ENCODE measurements around the gene EIF2B4. TPM values are rescaled to one million over a fixed set of nuclear protein-coding genes. Genes with fewer than 3 reads are reported as not detected.

EIF2B4 gene
- total and polyA plus RNA-seq, 9 of the 15 experiments (the other 6 are each of a cell fraction or from before 2014, with no cell fraction given): 29.7 to 80.3 (median 58.9) TPM

DNA sequence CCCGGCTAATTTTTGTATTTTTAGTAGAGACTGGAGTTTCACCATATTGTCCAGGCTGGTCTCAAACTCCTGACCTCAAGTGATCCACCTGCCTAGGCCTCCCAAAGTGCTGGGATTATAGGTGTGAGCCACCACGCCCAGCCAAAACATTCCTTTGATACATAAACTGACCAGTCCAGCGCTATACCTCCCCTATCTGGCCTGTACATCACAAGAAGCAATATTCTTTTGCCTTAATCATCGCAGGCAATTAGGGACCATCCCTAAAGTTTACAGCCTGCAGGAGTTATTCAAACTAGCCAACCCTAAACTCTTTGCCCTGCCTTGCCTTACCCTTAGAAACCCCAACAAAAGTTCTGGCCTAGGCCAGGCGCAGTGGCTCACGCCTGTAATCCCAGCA is 46.0 kb upstream of the EIF2B4 start:
- no peak overlapping the region for H3K27ac ChIP-seq (ENCODE audit: extremely low read depth, low read depth, low read length)
- BruUV-seq (replicated peaks): no TSS peak
- H3K9me3 ChIP-seq (replicated peaks; ENCODE audit: control insufficient read depth, insufficient read depth, low read depth, low read length): no peaks in the 10 kb centered on the region
- WGBS (ENCODE audit: insufficient coverage, low coverage, missing lambda C conversion rate): 41% methylated on average over 6 of the region's 6 CpGs
- no peak overlapping the region for H3K4me3 ChIP-seq
- H3K9ac ChIP-seq (ENCODE audit: insufficient read depth in 1 of 2, low read depth in 2 of 2, low read length in 2 of 2): no peak overlapping the region
- H2AFZ ChIP-seq (ENCODE audit: low read depth, low read length): 0 out of 2 replicates have a peak overlapping the region, but pooled peaks have one; percentile 32
- intact Hi-C loops (cut with micrococcal nuclease): no loop called here
- no peak overlapping the region for H3K4me2 ChIP-seq (ENCODE audit: insufficient read depth, low read length)
- TF ChIP-seq BCOR (IDR thresholded peaks at IDR 0.05): 0 out of 2 replicates have a peak, but pooled peaks have one; percentile 26
- no peak for TF ChIP-seq ZBED1 (IDR thresholded peaks at IDR 0.05)
- TF ChIP-seq, protein P1, sequence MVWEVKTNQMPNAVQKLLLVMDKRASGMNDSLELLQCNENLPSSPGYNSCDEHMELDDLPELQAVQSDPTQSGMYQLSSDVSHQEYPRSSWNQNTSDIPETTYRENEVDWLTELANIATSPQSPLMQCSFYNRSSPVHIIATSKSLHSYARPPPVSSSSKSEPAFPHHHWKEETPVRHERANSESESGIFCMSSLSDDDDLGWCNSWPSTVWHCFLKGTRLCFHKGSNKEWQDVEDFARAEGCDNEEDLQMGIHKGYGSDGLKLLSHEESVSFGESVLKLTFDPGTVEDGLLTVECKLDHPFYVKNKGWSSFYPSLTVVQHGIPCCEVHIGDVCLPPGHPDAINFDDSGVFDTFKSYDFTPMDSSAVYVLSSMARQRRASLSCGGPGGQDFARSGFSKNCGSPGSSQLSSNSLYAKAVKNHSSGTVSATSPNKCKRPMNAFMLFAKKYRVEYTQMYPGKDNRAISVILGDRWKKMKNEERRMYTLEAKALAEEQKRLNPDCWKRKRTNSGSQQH (CRISPR knock-in tag; IDR thresholded peaks at IDR 0.05): no peak
- ATAC-seq (no peak; the same call in 2 of the 3 replicates), DNase-seq (ENCODE audit: extremely low read depth in 1 of 4, low spot score in 3 of 4) (no peak), FAIRE-seq (no peak)
- no peaks in the 10 kb centered on the region for H3K9me1 ChIP-seq (ENCODE audit: control insufficient read depth, insufficient read depth, low read length)
- in situ Hi-C loops (cut with MboI): no loop called here
- no peaks in the 10 kb centered on the region for H4K20me1 ChIP-seq (replicated peaks; ENCODE audit: control insufficient read depth, insufficient read depth, low read length)
- 0 out of 5 replicates have a peak, but pooled peaks cover 0 to 3% of the 10 kb centered on the region in 2 experiments for H3K4me1 ChIP-seq (replicated peaks in 1 of 2; ENCODE audit: control insufficient read depth in 2 of 2, insufficient read depth in 2 of 2, low read length in 2 of 2)
- no peaks in the 10 kb centered on the region for H3K27me3 ChIP-seq (ENCODE audit: control insufficient read depth in 2 of 2, insufficient read depth in 2 of 2, low read length in 2 of 2)
- no peaks in the 10 kb centered on the region for H3K79me2 ChIP-seq (ENCODE audit: control insufficient read depth, insufficient read depth, low read length)
- ChIA-PET CTCF (ENCODE audit: low intra/inter-chr PET ratio) (no interaction called here), POLR2A (no interaction called here)
- no peaks in the 10 kb centered on the region for H3K36me3 ChIP-seq (ENCODE audit: control insufficient read depth, insufficient read depth, low read length)

DNA sequence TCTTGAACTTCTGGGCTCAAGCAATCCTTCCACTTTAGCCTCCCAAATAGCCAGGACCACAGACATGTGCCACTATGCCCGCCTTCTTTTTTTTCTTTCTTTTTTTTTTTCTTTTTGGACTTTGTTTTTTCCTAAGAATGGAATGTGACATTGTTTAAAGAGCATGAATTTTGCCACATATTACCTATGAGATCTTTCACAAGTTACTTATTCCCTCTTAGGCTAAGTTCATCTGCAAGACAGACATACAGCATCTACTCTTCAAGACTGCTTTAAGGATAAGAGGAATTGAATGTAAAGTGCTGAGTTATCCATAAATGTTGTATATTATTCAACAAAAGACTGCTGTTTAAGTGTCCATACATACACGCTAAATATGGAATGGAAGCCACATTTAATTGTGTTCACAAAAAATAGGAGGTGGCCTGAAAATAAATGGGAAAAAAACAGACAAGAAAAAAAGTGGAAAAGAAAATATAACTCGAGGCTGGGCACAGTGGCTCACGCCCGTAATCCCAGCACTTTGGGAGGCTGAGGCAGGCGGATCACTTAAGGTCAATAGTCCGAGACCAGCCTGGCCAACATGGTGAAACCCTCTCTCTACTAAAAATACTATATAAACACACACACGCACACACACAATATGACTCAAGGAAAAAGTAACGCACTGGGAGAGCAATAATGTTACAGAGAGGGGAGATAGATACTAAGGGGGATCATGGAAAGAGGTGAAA is 42.4 kb upstream of the EIF2B4 start:
- ChIA-PET CTCF (ENCODE audit: low intra/inter-chr PET ratio) (no interaction called here), POLR2A (interaction anchor here (0.6 kb wide), 1 partner anchor 271 kb away, joined by 4 read pairs; no protein-coding TSS in a partner anchor)
- peaks cover 1% of the 10 kb centered on the region; the same call in 1 of the 3 replicates for H3K36me3 ChIP-seq (ENCODE audit: control insufficient read depth, insufficient read depth, low read length)
- H3K9me3 ChIP-seq (replicated peaks; ENCODE audit: control insufficient read depth, insufficient read depth, low read depth, low read length): no peaks in the 10 kb centered on the region
- BruUV-seq (replicated peaks): no TSS peak
- H3K9ac ChIP-seq (ENCODE audit: insufficient read depth in 1 of 2, low read depth in 2 of 2, low read length in 2 of 2): no peak overlapping the region
- H2AFZ ChIP-seq (ENCODE audit: low read depth, low read length): peak overlapping the region; percentile 27
- in situ Hi-C loops (cut with MboI): no loop called here
- no peaks in the 10 kb centered on the region for H3K9me1 ChIP-seq (ENCODE audit: control insufficient read depth, insufficient read depth, low read length)
- no peak for ATAC-seq
- H3K4me1 ChIP-seq (replicated peaks in 1 of 2; ENCODE audit: control insufficient read depth in 2 of 2, insufficient read depth in 2 of 2, low read length in 2 of 2): peaks cover 6 to 20% of the 10 kb centered on the region in 2 experiments; a peak in 4 of 5 replicates
- H3K4me3 ChIP-seq: no peak overlapping the region
- H3K27ac ChIP-seq (ENCODE audit: extremely low read depth, low read depth, low read length): no peak overlapping the region
- 71% methylated on average over 9 of the region's 9 CpGs for WGBS (ENCODE audit: insufficient coverage, low coverage, missing lambda C conversion rate)
- peaks cover 21% of the 10 kb centered on the region for H3K79me2 ChIP-seq (ENCODE audit: control insufficient read depth, insufficient read depth, low read length)
- intact Hi-C loops (cut with micrococcal nuclease): no loop called here
- TF ChIP-seq NFE2 (IDR thresholded peaks at IDR 0.05; ENCODE audit: low read depth): no peak
- TF ChIP-seq ZNF316 (IDR thresholded peaks at IDR 0.05): peak; percentile 46; the same call in 1 of the 2 replicates
- no peak for DNase-seq (ENCODE audit: extremely low read depth in 1 of 4, low spot score in 3 of 4)
- no peak overlapping the region for H3K4me2 ChIP-seq (ENCODE audit: insufficient read depth, low read length)
- H3K27me3 ChIP-seq (ENCODE audit: control insufficient read depth in 2 of 2, insufficient read depth in 2 of 2, low read length in 2 of 2): no peaks in the 10 kb centered on the region
- no peaks in the 10 kb centered on the region for H4K20me1 ChIP-seq (replicated peaks; ENCODE audit: control insufficient read depth, insufficient read depth, low read length)
- no peak for FAIRE-seq

Data from K562 (cell line).